ENCODE measurements around the gene UBAP1L.

DNA sequence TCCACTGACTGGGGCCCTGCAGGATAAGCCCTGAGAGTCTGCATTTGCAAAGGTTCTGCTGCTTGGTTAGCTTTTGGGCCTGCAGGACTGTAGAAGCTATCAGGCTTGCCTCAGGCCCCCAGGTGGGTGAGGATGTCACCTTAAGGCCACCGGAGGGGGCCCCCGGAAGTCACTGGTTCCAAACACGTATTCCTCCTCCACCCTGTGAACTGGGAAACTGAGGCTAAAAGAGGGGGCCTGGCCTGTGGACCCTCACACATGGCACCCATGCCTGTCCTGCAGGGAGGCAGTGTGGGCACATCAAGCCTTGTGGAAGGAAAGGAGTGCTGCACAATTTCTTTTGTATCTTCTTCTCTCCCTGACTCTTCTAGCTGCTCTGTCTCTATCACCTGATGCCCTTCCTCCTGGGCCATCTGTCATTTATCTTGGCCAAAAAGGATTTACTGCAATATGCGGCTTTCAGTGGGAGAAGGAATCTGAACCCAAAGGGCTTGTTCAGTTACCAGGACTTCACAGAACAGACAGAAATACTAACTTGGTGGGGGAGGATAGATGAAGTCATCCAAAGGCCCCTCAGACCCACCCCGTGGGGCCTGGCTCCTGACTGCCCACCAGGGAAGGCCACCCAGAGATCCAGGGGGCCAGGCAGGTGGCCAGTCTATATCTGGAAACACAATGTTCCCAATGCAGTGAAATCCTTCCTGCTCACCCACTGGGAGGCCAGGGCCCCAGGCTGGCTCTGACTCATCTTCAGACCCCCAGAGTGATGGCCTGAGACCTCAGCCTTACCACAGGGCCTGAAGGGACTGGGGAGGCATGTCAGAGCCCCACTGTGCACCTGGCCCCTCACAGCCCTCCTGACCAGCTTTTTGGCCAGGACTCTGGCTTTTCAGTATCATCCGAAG lies 18.3 kb downstream of the UBAP1L start:
- TF ChIP-seq EZH2 (IDR thresholded peaks at IDR 0.05; ENCODE audit: insufficient read depth, poor library complexity, severe bottlenecking) (no peak), EZH2phosphoT487 (IDR thresholded peaks at IDR 0.05; ENCODE audit: insufficient read depth, low read depth) (no peak)
